Activated effector memory CD4-positive, alpha-beta T cell treated with Interleukin-2 at 50 U/mL for 16 hours (primary cell): ENCODE data around the gene CYCS.
"Not testable (repeated sequence)": the region's sequence is repeated elsewhere in the genome, so short reads cannot be mapped to it uniquely, and the experiment has no call there.

Experiments used
- DNase-seq: peaks from one replicate; pipeline ENCODE4 v3.0.0-alpha.2; 2020

The CYCS gene

DNA sequence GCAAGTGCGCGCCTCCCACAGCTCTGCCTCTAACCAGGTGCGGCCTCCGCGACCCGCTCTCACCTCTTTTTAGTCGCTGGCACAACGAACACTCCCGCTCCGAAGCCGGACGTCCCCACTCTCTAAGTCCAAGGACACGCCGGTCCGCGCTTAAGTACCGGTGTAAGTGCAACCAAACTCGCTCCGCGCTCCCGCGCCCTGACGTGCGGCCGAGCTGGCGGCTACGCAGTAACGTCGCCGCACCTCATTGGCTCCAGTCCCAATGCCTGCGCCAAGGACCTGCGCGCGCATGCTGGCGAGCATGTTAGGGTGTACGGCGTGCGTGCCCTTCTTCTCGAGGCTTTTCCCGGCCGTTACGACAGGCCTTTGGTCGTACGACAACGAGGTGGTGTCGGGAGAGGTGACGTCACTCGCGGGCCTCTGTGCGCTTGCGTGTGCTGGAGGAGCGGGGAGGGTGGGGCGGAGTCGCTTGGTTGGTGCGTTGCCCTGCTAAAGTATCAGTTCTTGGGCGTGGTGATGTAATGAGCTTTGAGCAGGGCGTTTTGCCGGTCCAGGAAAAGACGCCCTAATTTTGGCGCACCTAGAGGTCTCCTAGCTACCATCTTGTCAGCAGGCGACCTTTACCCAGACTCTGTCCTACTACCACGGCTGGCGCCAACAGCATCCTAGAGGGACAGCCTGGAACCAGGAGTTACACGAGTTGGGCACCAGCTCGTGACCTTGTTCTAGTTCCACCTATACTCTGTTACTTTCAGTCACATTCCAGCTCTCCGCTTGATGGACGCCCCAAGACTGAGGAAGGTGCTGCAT, at the start of gene CYCS:
Gene CYCS, minus strand, starts transcription at position 124 of the 810 bp plus-strand sequence. CDS start 1,141 bp downstream, outside the sequence.
- peak; percentile 99 for DNase-seq

DNA sequence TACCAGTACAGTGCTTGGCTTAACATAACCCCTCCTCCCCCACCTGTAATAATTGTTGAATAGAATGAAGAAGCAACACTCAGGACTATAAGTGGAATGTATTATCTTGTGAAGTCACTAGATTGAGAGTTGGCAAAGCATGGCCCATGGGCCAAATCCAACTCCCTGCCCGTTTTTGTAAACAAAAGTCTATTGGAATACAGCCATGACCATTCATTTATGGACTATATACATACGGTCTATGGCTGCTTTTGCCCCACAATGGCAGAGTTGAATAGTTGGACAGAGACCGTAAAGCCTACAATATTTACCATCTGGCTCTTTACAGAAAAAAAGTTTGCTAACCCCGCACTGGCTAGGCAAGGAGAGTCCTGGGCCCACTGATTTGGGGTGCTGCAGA, 48.1 kb upstream of the CYCS start:
- no peak for DNase-seq

DNA sequence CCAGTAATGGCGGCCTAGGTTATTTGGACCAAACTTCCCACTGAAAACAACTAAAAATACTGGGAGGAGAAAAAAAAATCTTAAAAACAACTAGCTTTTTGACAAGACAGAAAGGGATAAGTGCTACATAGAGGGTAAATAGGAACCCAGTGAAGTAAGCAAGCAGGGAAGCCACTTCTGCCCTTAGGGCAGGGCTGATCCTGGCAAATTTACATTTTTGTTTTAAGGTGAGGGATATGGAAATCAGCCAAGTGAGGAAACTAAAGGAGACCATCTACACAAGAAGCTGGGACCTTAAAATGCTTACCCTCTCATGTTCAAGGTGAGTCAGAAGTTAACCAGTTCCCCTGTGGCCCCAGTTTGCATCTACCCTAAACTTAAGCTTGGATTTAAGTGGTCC, 46.5 kb upstream of the CYCS start:
- DNase-seq = no peak

DNA sequence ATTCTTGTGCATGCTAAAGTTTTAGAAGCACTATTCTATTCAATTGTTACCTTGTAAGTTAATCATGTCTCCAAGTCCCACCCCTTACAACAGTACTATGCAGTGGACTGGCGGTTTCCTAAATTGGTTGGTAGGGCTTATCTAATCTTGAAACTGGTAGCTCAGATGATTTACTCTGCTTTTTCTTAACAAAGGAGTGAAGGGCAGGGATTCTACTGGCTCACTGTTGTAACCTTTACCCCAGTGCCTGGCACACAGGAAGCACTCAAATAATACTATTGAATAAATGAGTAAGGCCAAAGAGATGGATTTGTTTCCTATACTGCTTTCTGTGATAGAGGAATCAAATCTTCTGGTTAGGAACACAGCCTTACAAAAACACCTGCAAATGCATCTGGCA, 46.0 kb upstream of the CYCS start:
- no peak for DNase-seq

DNA sequence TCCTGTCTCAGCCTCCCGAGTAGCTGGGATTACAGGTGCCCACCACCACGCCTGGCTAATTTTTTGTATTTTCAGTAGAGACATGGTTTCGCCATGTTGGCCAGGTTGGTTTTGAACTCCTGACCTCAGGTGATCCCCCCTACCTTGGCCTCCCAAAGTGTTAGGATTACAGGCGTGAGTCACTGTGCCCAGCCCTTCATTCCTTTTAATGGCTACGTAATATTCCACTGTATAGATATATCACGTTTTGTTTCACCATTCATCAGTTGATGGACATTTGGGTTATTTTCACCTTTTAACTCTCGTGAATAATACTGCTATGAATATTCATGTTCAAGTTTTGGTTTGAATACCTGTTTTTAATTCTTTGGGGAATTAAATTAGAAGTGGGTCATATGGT, 44.6 kb upstream of the CYCS start:
- DNase-seq = no peak

DNA sequence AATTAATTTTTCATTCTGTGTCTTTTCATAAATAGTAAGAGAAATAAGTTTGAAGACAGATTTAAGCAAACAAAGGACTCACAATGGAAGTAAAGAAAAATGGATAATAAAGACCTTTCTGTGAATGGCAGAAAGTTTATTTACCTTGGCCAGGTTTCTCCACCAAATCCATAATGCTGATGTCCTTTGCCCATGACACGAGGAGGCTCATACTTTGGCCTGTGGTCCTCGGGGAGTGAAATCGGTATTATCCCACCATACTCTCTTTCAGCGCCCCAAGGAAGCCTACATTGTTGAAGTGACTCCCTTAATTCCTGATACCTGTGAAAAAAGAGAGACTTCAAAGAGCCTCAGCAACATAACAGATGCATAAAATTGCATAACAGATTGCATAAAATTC, 43.1 kb upstream of the CYCS start:
- no peak for DNase-seq

DNA sequence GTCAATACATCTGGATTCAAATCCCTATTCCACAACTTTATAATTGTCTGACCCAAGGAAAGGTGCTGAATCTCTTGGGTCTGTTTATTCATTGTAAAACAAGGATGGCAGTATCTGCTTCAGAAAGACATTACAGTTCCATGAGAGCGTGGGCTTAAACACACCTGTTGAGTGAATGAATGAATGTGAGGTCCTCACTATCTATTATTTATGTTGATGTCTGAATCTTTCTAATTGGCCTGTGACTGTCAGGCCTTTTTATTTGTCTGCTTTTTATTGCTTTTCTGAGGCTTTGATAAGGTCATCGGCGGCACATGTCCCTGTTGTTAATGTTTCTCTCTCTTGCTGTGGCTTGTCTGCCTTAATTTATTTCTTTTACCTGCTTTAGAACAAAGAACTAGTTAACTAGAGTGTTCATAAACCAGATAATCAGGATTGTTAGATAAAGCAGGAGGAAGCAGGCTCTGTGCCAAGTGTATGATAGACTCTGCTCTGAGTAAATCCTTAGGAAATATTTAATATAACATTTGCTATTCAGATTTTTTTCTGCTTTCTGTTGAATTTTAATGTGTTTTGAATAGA, 42.3 kb upstream of the CYCS start:
- DNase-seq = no peak

DNA sequence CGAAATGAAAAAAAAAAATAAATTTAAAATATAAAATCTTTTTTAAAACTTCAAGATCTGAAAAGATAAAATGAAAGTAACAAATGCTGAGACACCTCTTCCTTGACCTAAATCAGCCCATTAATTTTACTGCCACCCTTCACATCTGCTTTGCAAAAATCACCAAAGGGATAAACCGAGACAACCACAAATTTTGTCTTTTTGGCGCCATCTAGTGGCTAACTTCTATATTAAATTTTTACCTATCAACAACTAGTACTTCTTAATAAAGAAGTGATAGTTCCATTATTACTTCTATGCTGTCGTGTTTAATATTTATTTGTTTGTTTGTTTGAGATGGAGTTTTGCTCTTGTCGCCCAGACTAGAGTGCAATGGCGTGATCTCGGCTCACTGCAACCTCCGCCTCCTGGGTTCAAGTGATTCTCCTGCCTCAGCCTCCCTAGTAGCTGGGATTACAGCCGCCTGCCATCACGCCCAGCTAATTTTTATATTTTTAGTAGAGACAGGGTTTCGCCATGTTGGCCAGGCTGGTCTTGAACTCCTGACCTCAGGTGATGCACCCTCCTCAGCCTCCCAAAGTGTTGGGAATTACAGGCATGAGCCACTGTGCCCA, 35.0 kb upstream of the CYCS start:
- not testable (repeated sequence) for DNase-seq

DNA sequence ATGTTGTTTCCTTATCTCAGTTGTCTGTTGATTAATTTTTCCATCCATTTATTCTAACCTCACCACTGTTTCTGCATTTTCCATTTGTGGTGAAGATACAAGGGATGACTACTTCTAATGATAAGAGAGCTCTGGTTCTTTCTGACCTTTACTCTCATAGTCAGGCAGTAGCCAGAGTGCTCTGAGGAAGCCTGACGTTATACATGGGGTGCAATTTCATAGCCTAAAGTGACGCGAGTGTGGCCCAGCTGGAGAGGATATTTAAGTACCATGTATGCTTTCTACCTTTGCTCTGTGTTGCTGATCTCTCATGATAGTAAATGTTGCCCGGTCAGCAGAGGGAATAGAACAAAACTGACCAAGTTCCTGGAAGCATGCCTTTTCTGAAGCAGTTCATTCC, 33.9 kb upstream of the CYCS start:
- no peak for DNase-seq

DNA sequence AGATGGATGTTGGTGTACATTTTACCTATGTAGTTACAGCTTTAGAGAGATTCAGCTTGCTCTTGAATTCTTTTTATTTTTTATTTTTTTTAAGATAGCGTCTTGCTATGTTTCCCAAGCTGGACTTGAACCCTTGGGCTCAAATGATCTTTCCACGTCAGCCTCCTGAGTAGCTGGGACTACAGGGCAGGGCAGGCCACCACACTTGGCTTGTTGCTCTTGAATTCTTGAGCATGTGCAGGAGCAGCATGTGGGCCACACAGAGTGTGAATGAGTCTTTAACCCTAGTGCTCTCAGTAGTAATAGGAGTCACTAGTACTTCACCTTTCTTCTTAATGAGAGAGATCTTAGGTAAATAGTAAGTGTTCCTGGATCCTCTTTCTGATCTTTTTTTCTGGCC, 26.7 kb upstream of the CYCS start:
- DNase-seq = no peak

DNA sequence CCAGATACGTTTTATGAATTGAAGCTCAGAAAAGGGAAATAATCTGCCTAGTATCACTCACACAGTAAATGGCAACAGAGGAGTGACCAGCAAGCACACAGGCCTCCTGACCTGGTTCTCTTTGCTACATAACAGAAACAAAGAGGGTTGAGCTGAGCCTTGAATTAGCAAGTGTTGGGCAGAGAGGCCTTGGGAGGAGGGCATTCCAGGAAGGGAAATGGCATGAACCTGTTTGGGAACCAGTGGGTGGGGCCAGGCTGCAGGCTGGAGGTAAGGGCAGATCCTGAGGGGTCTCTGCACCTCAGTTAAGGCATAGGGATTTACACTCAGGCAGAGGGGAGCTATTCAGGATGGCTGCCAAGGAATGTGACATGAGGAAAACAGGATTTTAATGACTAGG, 24.8 kb upstream of the CYCS start:
- DNase-seq = no peak

DNA sequence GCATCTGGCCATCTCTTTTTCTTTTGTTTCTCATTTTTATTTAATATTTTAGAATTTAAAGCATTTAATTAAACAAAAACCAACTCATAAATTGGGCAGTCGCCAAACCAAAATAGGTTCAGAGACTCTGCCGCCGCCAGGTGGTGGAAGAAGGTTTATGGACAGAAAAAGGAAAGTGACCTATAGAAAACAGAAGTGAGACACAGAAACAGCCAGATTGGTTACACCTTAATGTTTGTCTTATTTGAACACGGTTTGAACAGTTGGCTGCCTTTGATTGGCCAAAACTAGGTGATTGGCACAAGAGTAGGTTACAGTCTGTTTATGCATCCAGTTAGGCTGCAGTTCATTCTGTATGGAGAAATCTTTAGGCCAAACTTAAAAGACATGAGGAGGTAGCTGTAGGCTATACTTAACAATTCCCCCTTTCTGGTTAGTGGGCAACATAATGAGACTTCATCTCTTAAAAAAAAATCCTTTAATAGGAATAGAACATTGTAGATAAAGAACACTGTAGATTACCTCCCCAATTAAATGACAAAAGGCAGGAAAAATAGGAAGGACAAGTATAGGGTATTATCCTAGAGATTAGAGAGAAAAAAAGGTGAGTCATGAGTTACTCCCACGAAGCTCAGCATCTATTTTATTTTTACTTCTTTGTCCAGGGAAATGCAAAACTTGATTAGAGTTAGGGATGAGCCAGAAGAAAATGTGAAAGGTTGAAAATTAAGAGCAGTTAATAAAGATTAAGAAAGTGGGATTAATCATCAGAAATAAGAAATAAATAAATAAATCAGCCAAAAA, 23.9 kb upstream of the CYCS start:
- no peak for DNase-seq

DNA sequence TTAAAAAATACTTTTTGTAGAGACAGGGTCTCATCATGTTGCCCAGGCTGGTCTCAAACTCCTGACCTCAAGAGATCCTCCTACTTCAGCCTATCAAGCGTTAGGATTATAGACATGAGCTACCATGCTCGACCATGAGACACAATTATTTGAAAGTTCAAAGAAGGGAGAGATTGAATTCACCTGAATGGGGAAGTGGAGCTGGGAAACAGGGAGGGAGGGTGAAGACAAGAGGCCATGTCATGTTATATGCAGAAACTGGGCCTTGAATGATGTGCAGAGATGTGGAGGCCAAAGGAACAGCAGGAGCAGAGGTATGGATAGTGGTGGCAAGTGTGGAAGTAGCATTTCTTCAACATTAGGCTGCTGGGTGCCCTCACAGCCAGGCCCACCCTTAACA, 18.7 kb upstream of the CYCS start:
- DNase-seq = no peak

DNA sequence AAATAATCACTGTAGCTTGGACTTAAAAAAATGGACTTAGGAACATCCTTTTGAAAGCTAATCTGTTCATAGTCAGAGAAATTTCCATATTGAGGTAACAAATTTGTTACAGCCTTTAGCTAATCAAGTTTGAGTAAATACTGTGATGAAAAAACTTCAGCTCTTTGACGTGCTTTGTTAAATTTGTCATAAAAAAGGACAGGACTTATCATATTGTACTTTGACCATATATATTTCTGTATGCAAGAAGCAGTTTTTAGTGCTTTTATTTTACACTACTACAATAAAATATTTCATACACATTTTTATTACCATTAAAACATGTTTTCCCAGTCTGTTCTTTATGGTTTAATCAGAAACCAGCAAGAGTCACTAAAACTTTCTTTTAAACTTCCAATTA, 14.5 kb upstream of the CYCS start:
- DNase-seq = no peak

DNA sequence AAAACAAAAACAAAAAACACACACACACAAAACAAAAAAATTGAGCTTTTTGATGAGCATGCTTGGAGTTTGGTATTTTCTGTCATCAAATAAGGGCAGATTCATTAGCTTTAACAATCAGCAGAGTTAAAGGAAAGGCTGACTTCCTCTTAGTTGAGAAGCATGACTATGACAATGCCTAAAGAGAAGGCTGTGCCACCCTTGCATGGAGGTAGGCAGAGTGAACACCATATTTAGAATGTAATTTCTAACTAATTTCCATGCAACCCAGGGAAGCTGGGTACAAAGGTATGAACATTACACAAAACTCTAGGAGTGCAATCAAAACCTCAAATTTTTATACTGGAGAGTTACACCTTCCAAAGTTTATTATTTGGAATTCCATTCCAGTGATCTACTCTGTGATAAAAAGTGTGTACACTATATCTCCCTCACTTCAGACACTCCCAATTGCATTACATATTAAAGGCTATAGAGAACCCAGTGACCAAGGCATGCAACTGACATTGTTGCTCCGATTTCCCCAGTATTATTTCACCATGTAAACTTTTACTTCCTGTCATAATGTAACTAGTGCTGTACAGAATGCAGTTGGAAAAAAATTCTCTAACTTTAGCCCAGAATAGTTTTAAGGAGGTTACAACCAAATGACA, 9.4 kb upstream of the CYCS start:
- no peak for DNase-seq

DNA sequence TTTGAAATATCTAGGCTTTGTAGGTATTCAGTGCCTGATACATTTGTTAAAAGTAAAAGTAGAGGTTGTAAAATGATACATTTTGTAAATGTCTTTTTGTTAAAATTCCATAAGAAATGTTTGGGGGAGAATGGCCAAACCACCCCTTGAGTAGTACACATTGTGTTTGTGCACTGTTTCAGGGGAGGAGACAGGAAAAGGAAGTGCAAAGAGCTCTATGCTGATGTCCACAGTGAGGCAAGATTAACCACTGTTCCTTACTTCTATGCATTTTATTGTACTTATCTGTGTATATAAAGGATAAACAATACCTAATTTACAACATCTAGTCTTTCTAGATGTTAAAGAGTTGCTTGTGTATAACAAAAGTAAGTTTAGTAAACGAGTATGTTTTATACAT, 7.4 kb upstream of the CYCS start:
- no peak for DNase-seq

DNA sequence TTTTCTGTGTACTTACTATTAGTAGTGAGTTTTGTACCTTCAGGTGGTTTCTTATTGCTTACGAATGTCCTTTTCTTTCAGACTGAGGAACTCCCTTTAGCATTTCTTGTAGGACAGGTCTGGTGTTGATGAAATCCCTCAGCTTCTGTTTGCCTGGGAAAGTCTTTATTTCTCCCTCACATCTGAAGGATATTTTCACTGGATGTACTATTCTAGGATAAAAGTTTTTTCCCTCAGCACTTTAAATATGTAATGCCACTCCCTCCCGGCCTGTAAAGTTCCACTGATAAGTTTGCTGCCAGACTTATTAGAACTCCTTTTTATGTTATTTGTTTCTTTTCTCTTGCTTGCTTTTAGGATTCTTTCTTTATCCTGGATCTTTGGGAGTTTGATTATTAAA, 1.7 kb upstream of the CYCS start:
- no peak for DNase-seq

DNA sequence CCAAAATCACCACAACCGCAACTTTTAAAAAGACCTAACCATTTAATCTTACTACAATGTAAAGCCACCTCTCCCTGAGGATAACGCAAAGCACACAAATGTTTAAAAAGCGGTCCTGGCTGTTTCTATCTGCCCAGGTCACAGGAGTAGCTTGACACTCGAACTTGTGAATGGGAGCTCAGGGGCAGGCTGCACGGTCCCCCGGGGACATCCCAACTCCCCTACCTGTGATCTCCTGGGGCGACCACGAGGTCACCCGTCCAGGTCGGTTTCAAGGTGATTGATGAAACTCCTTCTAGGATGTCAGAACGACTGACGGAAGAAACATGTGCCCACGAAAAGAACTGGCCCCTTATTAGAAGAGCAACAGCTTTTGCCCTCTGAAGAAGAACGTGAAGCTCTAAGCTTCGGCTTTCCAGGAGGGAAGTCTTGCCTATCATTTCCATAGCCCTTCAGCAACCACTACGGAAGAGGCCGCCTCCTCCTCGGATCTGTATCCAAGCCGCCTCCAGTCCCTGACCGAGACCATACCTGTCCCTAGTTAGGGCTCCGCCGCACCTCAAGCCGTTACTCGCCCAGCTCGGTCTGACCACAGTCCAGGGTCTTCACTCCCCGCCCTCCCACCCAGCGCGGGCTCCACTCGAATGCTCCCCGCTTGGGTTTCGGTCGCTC, 459 bp downstream of the CYCS start:
- DNase-seq = peak; percentile 8

DNA sequence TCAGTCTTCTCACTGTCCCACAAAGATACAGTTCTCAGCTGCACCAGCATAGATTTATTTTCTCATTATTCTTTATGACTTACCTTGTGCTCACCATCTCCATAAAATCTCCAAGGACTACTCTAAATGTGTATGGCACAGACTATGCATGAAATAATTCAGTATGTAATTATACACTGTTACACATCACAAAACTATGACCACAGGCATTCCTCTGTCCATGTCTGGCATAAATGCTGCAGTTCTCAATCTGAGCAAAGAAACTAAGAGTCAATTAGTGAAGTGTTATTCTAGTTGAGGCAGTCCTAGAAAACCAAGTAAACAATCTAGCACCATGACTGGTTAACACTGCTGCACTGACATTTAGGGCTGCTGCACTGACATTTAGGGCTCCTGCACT, 2.7 kb downstream of the CYCS start:
- DNase-seq = no peak

DNA sequence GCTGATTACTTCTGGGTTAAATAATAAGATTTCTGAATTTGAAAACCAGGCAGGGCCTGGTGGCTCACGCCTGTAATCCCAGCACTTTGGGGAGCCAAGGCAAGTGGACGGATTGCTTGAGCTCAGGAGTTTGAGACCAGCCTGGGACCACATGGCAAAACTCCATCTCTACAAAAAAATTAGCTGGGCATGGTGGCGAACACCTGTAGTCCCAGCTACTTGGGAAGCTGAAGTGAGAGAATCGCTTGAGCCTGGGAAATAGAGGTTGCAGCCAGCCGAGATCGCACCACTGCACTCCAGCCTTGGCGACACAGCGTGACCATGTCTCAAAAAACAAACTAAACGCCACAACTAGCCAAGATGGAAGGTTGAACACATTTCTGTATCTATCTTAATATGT, 3.5 kb downstream of the CYCS start:
- DNase-seq = no peak

DNA sequence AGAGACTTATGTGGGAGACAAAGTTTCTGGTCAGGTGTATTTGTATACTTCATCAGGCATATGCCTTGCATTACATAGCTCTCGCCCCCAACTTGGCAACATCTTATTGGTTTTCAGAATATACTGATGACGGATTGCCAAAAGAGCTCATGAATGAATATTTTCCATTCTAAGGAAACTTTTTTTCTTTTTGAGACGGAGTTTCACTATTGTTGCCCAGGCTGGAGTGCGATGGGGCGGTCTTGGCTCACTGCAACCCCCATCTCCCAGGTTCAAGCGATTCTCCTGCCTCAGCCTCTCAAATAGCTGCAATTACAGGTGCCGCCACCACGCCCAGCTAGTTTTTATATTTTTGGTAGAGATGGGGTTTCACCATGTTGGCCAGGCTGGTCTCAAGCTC, 6.0 kb downstream of the CYCS start:
- no peak for DNase-seq

DNA sequence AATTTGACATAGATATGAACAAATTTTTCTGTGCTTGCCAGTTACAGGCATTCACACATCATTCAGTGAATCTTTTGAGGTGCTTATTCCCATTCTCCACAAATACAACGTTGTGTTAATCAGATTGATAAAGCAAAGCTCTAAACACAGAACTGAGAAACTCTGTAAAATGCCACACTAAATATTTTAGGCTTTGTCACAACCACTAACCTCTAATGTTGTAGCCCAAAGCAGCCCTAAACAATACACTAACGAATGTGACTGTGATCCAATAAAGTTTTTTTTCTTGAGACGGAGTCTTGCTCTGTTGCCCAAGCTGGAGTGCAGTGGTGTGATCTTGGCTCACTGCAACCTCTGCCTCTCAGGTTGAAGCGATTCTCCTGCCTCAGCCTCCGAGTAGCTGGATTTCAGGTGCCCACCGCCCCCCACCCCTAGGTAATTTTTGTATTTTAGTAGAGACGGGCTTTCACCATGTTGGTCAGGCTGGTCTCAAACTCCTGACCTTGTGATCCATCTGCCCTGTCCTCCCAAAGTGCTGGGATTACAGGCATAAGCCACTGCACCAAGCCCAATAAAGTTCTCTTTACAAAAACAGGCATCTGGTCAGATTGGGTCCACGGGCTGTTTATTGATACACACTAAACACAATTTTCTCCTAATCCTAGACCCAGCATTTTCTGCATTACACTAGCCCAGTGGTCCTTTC, 6.9 kb downstream of the CYCS start:
- DNase-seq = no peak
